HepG2 (cell line): Measurements from ENCODE around the gene SLC22A23. TPM values are rescaled to one million over a fixed set of nuclear protein-coding genes. Genes with fewer than 3 reads are reported as not detected.

Experiments
- ATAC-seq: fragments of 200-7000 bp; cut with Tn5 transposase; 3 replicates; pipeline ENCODE4 v1.9.1; 2020; ENCODE audit warnings: mild to moderate bottlenecking, moderate library complexity
- BruUV-seq: library from RNA; stranded (reverse); fragments of 400-500 nt; replicated peaks from 2 replicates; lab custom pipeline; 2021; lab: Mats Ljungman, UMichigan
- CTCF ChIA-PET: fragments of 300-600 bp; formaldehyde crosslinking; extraction: SDS; loops from one replicate; lab custom pipeline; 2021; ENCODE audit warnings: low total read pairs, inconsistent platforms, low intra/inter-chr PET ratio; lab: Yijun Ruan, JAX
- POLR2A ChIA-PET: fragments of 350-600 bp; sonication (Branson Sonifier 250); formaldehyde crosslinking; loops from one replicate; lab custom pipeline; 2020; ENCODE audit warnings: antibody characterized with exemption, inconsistent platforms; lab: Yijun Ruan, JAX
- DNase-seq: peaks from one replicate; pipeline ENCODE4 v3.0.0-alpha.2; 2015; ENCODE audit warnings: low spot score
- FAIRE-seq: peaks from 3 replicates; lab custom pipeline; 2011; peaks lifted over from hg19 to GRCh38; lab: Jason Lieb, UNC
- H2AFZ ChIP-seq: one replicate; pipeline ENCODE4 v1.6.1; 2011; ENCODE audit warnings: low read length, inconsistent platforms
- H3K27ac ChIP-seq: fragments of 300-600 bp; 3 replicates; pipeline ENCODE4 v1.8.0; 2011; ENCODE audit warnings: mixed run types, mild to moderate bottlenecking, mixed read lengths, low read length, inconsistent platforms; ENCODE audit not compliant: insufficient read depth; ENCODE audit errors: extremely low read length
- H3K27me3 ChIP-seq, 2 experiments: fragments of 200-600 bp in 1 of 2; 2 replicates in 1 of 2; 3 replicates in 1 of 2; pipeline versions ENCODE4 v1.6.0 to v1.8.0; 2011; ENCODE audit warnings: low read length in 2 of 2, mild to moderate bottlenecking in 2 of 2, moderate library complexity in 2 of 2, inconsistent platforms in 1 of 2; ENCODE audit not compliant: insufficient read depth in 2 of 2, control insufficient read depth in 1 of 2
- H3K36me3 ChIP-seq, 2 experiments: fragments of 200-600 bp in 1 of 2; replicated peaks in 1 of 2; 2 replicates in 1 of 2; 3 replicates in 1 of 2; pipeline versions ENCODE4 v1.5.1 to v1.8.0; 2011; ENCODE audit warnings: low read length in 2 of 2, inconsistent platforms in 1 of 2; ENCODE audit not compliant: insufficient read depth in 2 of 2, control insufficient read depth in 1 of 2
- H3K4me1 ChIP-seq: 2 replicates; pipeline ENCODE4 v1.5.1; 2012; ENCODE audit warnings: low read length, inconsistent platforms; ENCODE audit not compliant: insufficient read depth
- H3K4me2 ChIP-seq: 2 replicates; pipeline ENCODE4 v1.6.0; 2011; ENCODE audit warnings: low read depth, low read length, inconsistent platforms
- H3K4me3 ChIP-seq, 3 experiments: fragments of 200-600 bp in 1 of 3; sonication (generic), shearing (Covaris generic) in 1 of 3; replicated peaks in 1 of 3; 2 replicates each; pipeline ENCODE4 v1.5.1; 2011 to 2016; ENCODE audit warnings: low read length in 3 of 3, inconsistent platforms in 2 of 3, low read depth in 2 of 3, mild to moderate bottlenecking in 2 of 3, control low read depth in 1 of 3, mixed read lengths in 1 of 3; ENCODE audit not compliant: insufficient read depth in 1 of 3
- H3K79me2 ChIP-seq: one replicate; pipeline ENCODE4 v1.6.1; 2011; ENCODE audit warnings: low read length, inconsistent platforms; ENCODE audit not compliant: insufficient read depth
- H3K9ac ChIP-seq: 2 replicates; pipeline ENCODE4 v1.6.0; 2011; ENCODE audit warnings: mild to moderate bottlenecking, low read depth, low read length, inconsistent platforms; ENCODE audit not compliant: insufficient read depth
- H3K9me3 ChIP-seq: 2 replicates; pipeline ENCODE4 v1.5.1; 2012; ENCODE audit warnings: mild to moderate bottlenecking, low read length
- H4K20me1 ChIP-seq: 2 replicates; pipeline ENCODE4 v1.6.0; 2011; ENCODE audit warnings: inconsistent platforms, mild to moderate bottlenecking, low read length, moderate library complexity; ENCODE audit not compliant: insufficient read depth
- AGO1 ChIP-seq: fragments of 200-400 bp; formaldehyde crosslinking; IDR thresholded peaks from 2 replicates; pipeline ENCODE4 v1.6.1; 2017; ENCODE audit warnings: mild to moderate bottlenecking, low read depth, low read length, moderate library complexity; ENCODE audit not compliant: poor library complexity, severe bottlenecking
- CBX1 ChIP-seq: IDR thresholded peaks from one replicate; pipeline ENCODE4 v1.6.1; 2016; ENCODE audit warnings: antibody characterized with exemption, low read depth
- ELK4 ChIP-seq: sonication (generic); formaldehyde crosslinking; IDR thresholded peaks from 2 replicates; pipeline ENCODE4 v1.9.0; 2021; ENCODE audit warnings: missing genetic modification reagents, borderline replicate concordance
- HOXA3 ChIP-seq: sonication (generic); formaldehyde crosslinking; IDR thresholded peaks from 2 replicates; pipeline ENCODE4 v1.5.0; 2020; ENCODE audit warnings: missing genetic modification reagents
- IKZF1 ChIP-seq: fragments of 450-650 bp; IDR thresholded peaks from 2 replicates; pipeline ENCODE4 v1.7.1; 2016
- IRF1 ChIP-seq: sonication (generic); formaldehyde crosslinking; IDR thresholded peaks from 2 replicates; pipeline ENCODE4 v1.4.0; 2020; ENCODE audit warnings: low read depth, mild to moderate bottlenecking, missing genetic modification reagents
- MEIS2 ChIP-seq: sonication (generic); formaldehyde crosslinking; IDR thresholded peaks from 2 replicates; pipeline ENCODE4 v1.9.0; 2021; ENCODE audit warnings: mild to moderate bottlenecking, missing genetic modification reagents
- RELA ChIP-seq: sonication (generic); formaldehyde crosslinking; IDR thresholded peaks from 2 replicates; pipeline ENCODE4 v1.4.0; 2020; ENCODE audit warnings: missing genetic modification reagents
- SAP130 ChIP-seq: IDR thresholded peaks from 2 replicates; pipeline ENCODE4 v1.6.1; 2016; ENCODE audit warnings: low read depth
- ZFP36L2 ChIP-seq: sonication (generic); formaldehyde crosslinking; IDR thresholded peaks from 2 replicates; pipeline ENCODE4 v1.4.0; 2020; ENCODE audit warnings: missing genetic modification reagents
- ZKSCAN8 ChIP-seq: IDR thresholded peaks from 2 replicates; pipeline ENCODE4 v1.6.1; 2016; ENCODE audit warnings: borderline replicate concordance, missing genetic modification reagents, missing compliant biosample characterization
- ZNF10 ChIP-seq: sonication (generic); formaldehyde crosslinking; IDR thresholded peaks from 2 replicates; pipeline ENCODE4 v1.4.0; 2020; ENCODE audit warnings: mild to moderate bottlenecking, low read depth, missing genetic modification reagents, borderline replicate concordance
- ZNF20 ChIP-seq: sonication (generic); formaldehyde crosslinking; IDR thresholded peaks from 2 replicates; pipeline ENCODE4 v1.4.0; 2020; ENCODE audit warnings: mild to moderate bottlenecking, moderate library complexity, missing genetic modification reagents
- ZNF234 ChIP-seq: sonication (generic); formaldehyde crosslinking; conservative IDR thresholded peaks from 2 replicates; pipeline ENCODE4 v1.5.1; 2020; ENCODE audit warnings: mild to moderate bottlenecking, missing genetic modification reagents
- ZNF317 ChIP-seq: sonication (generic); formaldehyde crosslinking; IDR thresholded peaks from 2 replicates; pipeline ENCODE4 v1.5.0; 2020; ENCODE audit warnings: mild to moderate bottlenecking, missing genetic modification reagents
- ZNF329 ChIP-seq: sonication (generic); formaldehyde crosslinking; IDR thresholded peaks from 2 replicates; pipeline ENCODE4 v1.9.0; 2021; ENCODE audit warnings: low read depth, mild to moderate bottlenecking, missing genetic modification reagents
- ZNF432 ChIP-seq: sonication (generic); formaldehyde crosslinking; IDR thresholded peaks from 2 replicates; pipeline ENCODE4 v1.5.0; 2020; ENCODE audit warnings: missing genetic modification reagents, mild to moderate bottlenecking, borderline replicate concordance
- ZNF564 ChIP-seq: sonication (generic); formaldehyde crosslinking; IDR thresholded peaks from 2 replicates; pipeline ENCODE4 v1.8.1; 2023; ENCODE audit warnings: mild to moderate bottlenecking, missing genetic modification reagents
- ZNF83 ChIP-seq: sonication (generic); formaldehyde crosslinking; IDR thresholded peaks from 2 replicates; pipeline ENCODE4 v1.4.0; 2020; ENCODE audit warnings: missing genetic modification reagents, mild to moderate bottlenecking, borderline replicate concordance
- WGBS: methylation state at CpG from one replicate; pipeline ENCODE4 v1.1.6; 2017; ENCODE audit warnings: low lambda C conversion rate; 5-methylcytosine and 5-hydroxymethylcytosine counted together
- in situ Hi-C: cut with HindIII; loops from 2 replicates; pipeline ENCODE4 v1.10.0; 2017; ENCODE audit warnings: low pct_unique_long_range_greater_than_20kb; ENCODE audit not compliant: extremely low pct_ligation_motif_present
- intact Hi-C: fragments of 100-400 bp; cut with micrococcal nuclease; formaldehyde crosslinking; loops from one replicate; pipeline ENCODE4 v1.10.0; 2022; ENCODE audit not compliant: unreplicated experiment
- polyA plus RNA-seq, 8 experiments: library from polyadenylated mRNA; depleted of rRNA in 3 of 8; stranded (reverse) in 7 of 8; unstranded in 1 of 8; fragments of >200 nt; fragmentation: Illumina TruSeq in 4 of 8; extraction: Trizol in 4 of 8; gene quantifications; 2 replicates each; pipeline versions ENCODE4 v1.2.1 to v1.2.3, GENCODE V29; 2011 to 2016; ENCODE audit warnings: low read depth in 4 of 8, missing spikeins in 1 of 8, mixed read lengths in 1 of 8; ENCODE audit not compliant: insufficient read depth in 1 of 8
- total RNA-seq, 5 experiments: library from RNA; depleted of rRNA; stranded (reverse); fragments of >200 nt; fragmentation: Illumina TruSeq; extraction: Trizol; gene quantifications; 2 replicates each; pipeline ENCODE4 v1.2.3, GENCODE V29; 2016; ENCODE audit warnings: low read depth in 1 of 5
- TF ChIP-seq, protein P1 (sequence below): sonication (generic); formaldehyde crosslinking; conservative IDR thresholded peaks from 2 replicates; pipeline ENCODE4 v1.8.0; 2022; ENCODE audit warnings: missing genetic modification reagents

Gene SLC22A23
- total and polyA plus RNA-seq, 2 of the 13 experiments (the other 11 are each of a cell fraction or from before 2014, with no cell fraction given): 11.8 to 17.5 TPM

DNA sequence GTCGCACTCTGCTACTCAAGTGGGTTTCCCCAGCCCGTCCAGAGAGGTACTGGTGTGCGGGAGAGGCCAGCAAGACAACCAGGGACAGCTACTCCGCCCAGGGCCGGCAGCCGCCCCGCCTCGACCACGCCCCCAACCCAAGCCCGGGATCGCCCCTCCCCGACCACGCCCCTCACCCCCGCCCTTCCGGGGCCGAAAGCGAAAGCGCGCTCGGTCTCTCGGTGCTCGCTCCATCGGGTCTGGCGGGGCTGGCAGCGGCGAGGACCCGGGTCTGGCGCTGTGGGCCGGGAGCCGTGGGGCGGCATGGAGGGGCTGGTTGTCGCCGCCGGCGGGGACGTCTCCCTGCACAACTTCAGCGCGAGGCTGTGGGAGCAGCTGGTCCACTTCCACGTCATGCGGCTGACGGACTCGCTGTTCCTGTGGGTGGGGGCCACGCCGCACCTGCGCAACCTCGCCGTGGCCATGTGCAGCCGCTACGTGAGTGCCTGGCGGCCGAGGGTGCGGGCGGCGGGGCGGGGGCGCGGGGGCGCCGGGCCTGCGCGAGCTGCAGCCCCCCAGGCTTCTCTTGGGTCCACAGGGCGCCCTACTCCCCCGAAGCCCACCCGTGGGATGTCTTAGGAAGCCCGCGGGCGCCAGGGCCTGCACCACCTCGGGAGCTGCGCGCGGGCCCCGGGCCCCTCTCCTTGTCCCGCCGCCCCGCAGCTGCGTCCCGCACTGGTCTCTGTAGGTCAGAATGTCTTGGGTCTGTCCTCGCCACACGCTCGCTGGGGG is 197.9 kb downstream of the SLC22A23 start, which contains the start of gene PSMG4:
PSMG4 (plus strand) TSS at position 228 of the 771 bp plus-strand sequence; CDS start at position 304, 76 bp downstream.
- peaks cover 50% of the 10 kb centered on the region for H3K4me1 ChIP-seq
- H3K9ac ChIP-seq: peak within 1 kb of the TSS; percentile 87
- peak within 1 kb of the TSS; percentile 80 for H3K4me2 ChIP-seq
- H3K27ac ChIP-seq: peak within 1 kb of the TSS; percentile 70
- peaks cover 0 to 32% of the 10 kb centered on the region in 2 experiments; a peak in 3 of 5 replicates for H3K27me3 ChIP-seq
- intact Hi-C loops: loop anchor here (2.0 to 5.0 kb wide), 2 partner anchors 62 to 132 kb away; no protein-coding TSS in a partner anchor
- 1% methylated on average over 18 of the region's 80 CpGs for WGBS
- H3K36me3 ChIP-seq: peaks cover 4 to 11% of the 10 kb centered on the region in 2 experiments; a peak in 4 of 5 replicates
- peak within 1 kb of the TSS; percentile 92 to 96 (median 96) for H3K4me3 ChIP-seq
- no peak within 1 kb of the TSS for H2AFZ ChIP-seq
- H3K79me2 ChIP-seq: peaks cover 47% of the 10 kb centered on the region
- peaks cover 14% of the 10 kb centered on the region for H4K20me1 ChIP-seq
- FAIRE-seq (peak; percentile 93), ATAC-seq (peak; percentile 89), DNase-seq (peak; percentile 84)
- ChIA-PET POLR2A (interaction anchor here (0.6 to 2.2 kb wide), 14 partner anchors 9 to 877 kb away, joined by 3 to 30 read pairs (median 4); partner anchors contain the start of genes BPHL, ECI2 and NQO2), CTCF (interaction anchor here (0.6 to 1.6 kb wide), 2 partner anchors 132 to 145 kb away, joined by 3 to 5 read pairs; no protein-coding TSS in a partner anchor)
- H3K9me3 ChIP-seq: no peaks in the 10 kb centered on the region
- in situ Hi-C loops: loop anchor here (10.0 kb wide), 1 partner anchor 264 kb away; the partner anchor contains the start of gene NQO2
- BruUV-seq: no TSS peak
- TF ChIP-seq SAP130: peak; percentile 97
- 0 out of 2 replicates have a peak, but pooled peaks have one; percentile 12 for TF ChIP-seq ZNF317
- peak; percentile 99 for TF ChIP-seq IRF1
- TF ChIP-seq ZNF83 (CRISPR knock-in tag): no peak; the same call in 1 of the 2 replicates
- peak; percentile 81; the same call in 1 of the 2 replicates for TF ChIP-seq ZFP36L2 (CRISPR knock-in tag)
- TF ChIP-seq ZNF20 (CRISPR knock-in tag): 0 out of 2 replicates have a peak, but pooled peaks have one; percentile 6
- peak; percentile 74; the same call in 1 of the 2 replicates for TF ChIP-seq ZKSCAN8 (CRISPR knock-in tag)
- 0 out of 2 replicates have a peak, but pooled peaks have one; percentile 60 for TF ChIP-seq ZNF234 (CRISPR knock-in tag)
- TF ChIP-seq HOXA3 (CRISPR knock-in tag): peak; percentile 93
- TF ChIP-seq AGO1: peak; percentile 47
- peak; percentile 63; the same call in 1 of the 2 replicates for TF ChIP-seq ZNF329 (CRISPR knock-in tag)
- no peak for TF ChIP-seq IKZF1
- TF ChIP-seq, protein P1, sequence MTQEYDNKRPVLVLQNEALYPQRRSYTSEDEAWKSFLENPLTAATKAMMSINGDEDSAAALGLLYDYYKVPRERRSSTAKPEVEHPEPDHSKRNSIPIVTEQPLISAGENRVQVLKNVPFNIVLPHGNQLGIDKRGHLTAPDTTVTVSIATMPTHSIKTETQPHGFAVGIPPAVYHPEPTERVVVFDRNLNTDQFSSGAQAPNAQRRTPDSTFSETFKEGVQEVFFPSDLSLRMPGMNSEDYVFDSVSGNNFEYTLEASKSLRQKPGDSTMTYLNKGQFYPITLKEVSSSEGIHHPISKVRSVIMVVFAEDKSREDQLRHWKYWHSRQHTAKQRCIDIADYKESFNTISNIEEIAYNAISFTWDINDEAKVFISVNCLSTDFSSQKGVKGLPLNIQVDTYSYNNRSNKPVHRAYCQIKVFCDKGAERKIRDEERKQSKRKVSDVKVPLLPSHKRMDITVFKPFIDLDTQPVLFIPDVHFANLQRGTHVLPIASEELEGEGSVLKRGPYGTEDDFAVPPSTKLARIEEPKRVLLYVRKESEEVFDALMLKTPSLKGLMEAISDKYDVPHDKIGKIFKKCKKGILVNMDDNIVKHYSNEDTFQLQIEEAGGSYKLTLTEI (CRISPR knock-in tag): no peak
- TF ChIP-seq MEIS2 (CRISPR knock-in tag): peak; percentile 95
- TF ChIP-seq RELA (CRISPR knock-in tag): peak; percentile 57; the same call in 1 of the 2 replicates
- no peak; the same call in none of the 2 replicates for TF ChIP-seq ZNF564
- no peak for TF ChIP-seq ZNF432 (CRISPR knock-in tag)
- peak; percentile 57 for TF ChIP-seq CBX1
- TF ChIP-seq ZNF10 (CRISPR knock-in tag): no peak
- no peak for TF ChIP-seq ELK4 (CRISPR knock-in tag)
